GM12872 (cell line): Measurements from ENCODE around the gene KRTAP17-1.

Experiments
- TF ChIP-seq, protein P1 (sequence below): IDR thresholded peaks from 3 replicates; pipeline ENCODE4 v1.5.1; 2011; ENCODE audit warnings: low read depth, mild to moderate bottlenecking, low read length, moderate library complexity; ENCODE audit not compliant: insufficient read depth

The KRTAP17-1 gene

DNA sequence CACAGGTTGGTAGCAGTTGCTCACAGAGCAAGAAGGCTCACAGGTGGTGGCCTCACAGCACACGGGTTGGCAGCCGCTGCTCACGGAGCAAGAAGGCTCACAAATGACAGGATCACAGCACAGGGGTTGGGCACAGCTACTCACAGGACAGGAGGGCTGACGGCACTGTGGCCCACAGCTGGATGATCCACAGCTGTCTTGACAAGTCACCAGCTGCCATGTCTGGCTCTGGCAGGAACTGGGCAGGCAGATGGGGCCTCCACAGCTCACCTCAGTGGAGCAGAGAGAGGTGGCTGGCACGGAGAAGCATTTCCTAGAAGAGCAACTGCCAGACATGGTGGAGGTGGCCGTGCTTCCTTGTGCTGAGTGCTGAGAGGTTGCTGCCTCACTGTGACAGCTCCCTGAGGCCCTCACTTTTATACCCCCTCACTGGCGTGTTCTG lies 6.6 kb downstream of the KRTAP17-1 start, which contains the start of gene KRTAP16-1:
Gene KRTAP16-1, minus strand, starts transcription at position 392 of the 442 bp plus-strand sequence. Its CDS starts 56 bp downstream, at position 336.
- TF ChIP-seq, protein P1, sequence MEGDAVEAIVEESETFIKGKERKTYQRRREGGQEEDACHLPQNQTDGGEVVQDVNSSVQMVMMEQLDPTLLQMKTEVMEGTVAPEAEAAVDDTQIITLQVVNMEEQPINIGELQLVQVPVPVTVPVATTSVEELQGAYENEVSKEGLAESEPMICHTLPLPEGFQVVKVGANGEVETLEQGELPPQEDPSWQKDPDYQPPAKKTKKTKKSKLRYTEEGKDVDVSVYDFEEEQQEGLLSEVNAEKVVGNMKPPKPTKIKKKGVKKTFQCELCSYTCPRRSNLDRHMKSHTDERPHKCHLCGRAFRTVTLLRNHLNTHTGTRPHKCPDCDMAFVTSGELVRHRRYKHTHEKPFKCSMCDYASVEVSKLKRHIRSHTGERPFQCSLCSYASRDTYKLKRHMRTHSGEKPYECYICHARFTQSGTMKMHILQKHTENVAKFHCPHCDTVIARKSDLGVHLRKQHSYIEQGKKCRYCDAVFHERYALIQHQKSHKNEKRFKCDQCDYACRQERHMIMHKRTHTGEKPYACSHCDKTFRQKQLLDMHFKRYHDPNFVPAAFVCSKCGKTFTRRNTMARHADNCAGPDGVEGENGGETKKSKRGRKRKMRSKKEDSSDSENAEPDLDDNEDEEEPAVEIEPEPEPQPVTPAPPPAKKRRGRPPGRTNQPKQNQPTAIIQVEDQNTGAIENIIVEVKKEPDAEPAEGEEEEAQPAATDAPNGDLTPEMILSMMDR, result no peak

DNA sequence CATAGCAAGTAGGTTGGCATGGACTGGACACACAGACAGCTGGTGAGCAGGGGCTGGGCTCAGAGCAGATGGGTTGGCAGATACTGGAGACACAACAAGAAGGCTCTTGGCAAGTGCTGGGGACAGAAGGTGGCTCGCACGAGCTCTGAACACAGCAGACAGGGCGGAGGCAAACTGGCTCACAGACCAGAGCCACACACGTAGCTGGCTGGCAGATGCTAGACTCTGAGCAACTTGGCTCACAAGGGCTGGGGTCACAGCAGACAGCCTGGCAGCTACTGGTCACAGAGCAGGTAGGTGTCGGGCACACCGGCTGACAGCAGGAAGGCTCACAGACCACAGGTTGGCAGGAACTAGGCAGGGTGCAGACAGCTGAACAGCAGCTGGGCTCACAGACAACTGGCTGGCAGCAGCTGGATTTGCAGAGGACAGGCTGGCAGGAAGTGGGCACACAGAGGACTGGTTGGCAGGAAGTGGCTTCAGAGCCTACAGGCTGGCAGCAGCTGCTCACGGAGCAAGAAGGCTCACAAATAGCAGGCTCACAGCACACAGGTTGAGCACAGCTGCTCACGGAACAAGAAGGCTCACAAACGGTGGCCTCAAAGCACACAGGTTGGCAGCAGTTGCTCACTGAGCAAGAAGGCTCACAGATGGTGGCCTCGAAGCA lies 7.1 kb downstream of the KRTAP17-1 start:
- TF ChIP-seq, protein P1, result no peak

DNA sequence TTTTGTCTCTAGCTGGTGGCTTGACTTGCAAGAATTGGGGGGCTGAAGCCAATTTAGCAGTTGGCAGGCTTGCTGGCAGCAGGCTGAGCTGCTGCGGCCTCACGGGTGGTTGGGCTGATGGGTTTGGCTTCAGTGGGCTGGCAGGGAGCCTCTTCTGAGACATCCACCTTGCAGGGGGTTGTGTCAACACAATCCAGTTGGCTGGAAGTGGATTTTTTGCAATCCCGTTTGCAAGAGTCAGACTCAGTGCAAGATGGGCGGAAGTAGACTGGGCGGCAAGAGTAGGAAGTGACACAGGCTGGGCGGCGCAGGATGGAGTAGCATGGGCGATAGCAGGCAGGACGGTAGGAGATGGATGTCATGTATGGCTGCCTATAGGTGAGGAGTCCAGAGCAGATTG lies 7.9 kb downstream of the KRTAP17-1 start:
- TF ChIP-seq, protein P1, result no peak

DNA sequence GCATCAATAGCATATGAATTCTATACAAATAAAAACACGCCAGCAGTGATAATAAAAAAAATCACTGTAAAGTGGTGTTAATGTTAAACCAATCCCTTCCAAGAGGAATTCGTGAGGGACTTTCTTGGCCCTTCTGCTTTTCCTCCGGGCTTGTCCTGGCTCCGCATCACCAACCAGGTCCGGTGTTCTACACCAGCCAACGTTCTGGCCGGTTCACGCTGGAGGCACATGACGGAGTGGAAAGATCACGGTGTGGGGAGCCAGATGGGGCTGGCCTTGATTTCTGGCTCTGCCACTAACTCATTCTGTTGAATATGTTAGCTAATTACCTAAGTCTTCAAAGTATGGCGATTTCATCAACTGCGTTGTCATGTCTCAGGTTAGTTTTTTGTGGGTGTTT lies 11.4 kb downstream of the KRTAP17-1 start:
- TF ChIP-seq, protein P1, result no peak

DNA sequence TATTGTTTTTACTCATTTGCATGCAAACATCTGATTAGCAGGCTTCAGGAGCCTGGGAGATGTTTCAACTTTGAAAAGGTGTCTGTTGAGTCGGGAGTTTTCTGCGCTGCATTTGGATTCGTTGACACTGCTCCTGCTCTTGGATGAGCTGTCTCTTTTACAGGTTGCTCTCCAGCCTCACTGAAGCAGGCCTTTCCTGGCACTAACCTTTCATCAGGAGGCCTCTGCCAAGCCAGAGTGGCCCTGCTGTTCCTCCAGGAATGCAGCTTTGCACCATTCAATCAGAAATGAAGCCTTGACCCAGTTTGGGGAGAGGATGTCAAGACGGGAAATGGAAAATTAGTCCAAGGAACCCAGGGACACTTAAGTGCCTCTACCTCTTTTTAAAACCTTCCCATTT lies 12.5 kb downstream of the KRTAP17-1 start:
- TF ChIP-seq, protein P1, result no peak

DNA sequence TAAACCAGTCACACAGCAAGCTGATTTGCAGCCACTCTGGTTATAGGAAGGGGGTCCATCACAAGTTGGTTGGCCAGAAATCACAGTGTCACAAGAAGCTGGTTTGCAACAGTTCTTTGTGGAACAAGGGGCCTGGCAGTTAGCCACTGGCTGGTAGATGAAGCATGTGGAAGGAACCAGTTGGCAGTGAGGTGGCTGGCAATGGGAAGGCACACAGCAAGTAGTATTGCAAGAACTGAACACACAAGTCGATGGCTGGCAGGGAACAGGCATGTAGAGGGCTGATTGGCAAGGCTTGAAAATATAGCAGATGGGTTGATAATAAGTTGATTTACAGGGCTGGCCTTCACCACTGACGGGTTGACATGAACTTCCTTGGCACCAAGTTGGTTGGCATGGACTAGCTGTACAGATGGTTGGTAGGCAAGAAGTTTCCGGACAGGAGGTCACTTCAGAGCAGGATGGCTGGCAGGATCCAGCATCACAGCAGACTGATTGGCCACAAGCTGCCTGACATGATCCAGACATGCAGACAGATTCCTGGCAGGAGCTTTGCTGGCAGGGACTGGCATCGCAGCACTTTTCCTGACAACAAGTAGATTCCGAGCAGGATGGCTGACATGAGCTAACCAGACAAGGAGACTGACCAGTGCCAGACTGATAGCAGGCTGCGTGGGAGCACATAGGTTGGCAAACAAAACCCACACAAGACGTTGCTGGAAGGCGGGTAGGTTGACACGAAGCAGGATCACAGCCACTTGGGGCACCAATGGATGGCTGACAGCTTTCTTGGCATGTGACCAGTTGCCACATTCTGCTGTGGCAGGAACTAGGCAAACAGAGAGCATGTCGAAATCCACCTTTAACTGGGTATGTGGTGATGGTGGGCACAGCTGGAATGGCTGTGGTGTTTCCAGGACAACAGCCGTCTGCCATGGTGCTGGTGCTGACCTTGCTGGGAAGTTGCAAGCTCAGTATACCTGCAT lies 13.3 kb downstream of the KRTAP17-1 start, which contains the start of gene KRTAP29-1:
Gene KRTAP29-1, minus strand, starts transcription at position 936 of the 986 bp plus-strand sequence. Its CDS starts 0 bp downstream, at position 936.
- TF ChIP-seq, protein P1, result no peak

DNA sequence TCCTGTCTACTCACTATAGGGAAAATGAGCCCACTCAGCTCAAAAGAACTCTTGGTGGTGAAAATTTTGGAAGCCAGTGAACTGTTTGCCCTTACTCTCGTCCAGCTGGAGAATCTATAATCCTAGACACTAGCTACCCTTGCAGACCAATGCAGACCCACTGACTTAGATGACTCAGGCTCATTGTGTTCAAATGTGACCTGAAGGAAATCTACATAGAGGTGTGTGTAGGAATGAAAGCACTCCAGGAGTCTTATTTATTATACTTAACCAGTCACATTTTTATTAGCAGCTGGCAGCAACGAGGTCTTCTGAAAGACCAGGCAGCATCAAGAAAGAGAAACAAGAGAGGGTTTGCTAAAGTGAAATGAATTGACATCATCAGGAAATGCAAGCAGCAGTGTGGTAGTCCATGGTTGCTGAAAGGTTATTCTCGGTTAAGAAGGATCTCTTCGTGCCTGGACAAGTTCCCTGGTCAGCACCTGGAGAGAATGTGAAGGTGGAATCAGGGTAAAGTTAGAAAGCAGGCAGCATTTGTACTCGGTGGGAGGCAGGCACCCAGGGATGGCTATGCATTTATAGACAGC lies 14.2 kb downstream of the KRTAP17-1 start:
- TF ChIP-seq, protein P1, result no peak
